Eye (tissue), 1 donor: ENCODE results near the gene RDX.
"Not testable (repeated sequence)": the region's sequence is repeated elsewhere in the genome, so short reads cannot be mapped to it uniquely, and the experiment has no call there.

Experiments used
- DNase-seq: peaks from one replicate; pipeline ENCODE4 v3.0.0-alpha.2; 2015

Gene RDX

DNA sequence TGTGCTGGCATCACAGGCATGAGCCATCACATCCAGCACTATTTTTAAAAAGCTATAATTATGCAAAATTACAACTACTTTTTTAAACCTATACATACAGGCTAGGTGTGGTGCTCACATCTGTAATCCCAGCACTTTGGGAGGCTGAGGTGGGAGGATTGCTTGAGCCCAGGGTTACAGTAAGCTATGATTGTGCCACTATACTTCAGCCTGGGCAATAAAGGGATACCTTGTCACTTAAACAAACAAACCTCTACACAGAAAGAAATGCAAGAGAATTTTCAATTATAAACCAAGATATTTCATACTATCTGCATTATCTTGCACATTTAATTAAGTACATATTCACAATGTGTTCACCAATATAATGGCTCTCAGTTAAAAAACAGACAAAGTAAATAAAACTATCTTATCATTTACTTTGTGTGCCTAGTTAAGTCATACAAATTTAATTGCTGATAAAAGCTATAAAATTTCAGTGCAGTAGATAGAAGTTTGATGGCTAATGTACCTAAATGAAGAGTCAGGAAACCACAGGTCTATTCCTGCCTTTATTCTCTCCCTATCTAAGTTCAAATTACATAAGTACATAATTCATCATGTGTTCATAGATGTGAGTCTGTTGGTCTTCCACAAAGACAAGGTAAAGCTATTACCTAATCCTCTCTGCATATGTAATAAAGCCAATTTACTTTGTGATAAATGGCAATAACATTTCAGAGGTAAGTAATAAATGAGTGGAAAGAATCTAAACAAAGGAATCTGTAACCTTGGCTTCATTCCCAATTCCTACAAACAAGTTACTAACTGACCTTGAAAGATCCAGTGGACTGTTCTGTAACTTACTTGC is 9.0 kb upstream of the RDX start:
- no peak for DNase-seq

DNA sequence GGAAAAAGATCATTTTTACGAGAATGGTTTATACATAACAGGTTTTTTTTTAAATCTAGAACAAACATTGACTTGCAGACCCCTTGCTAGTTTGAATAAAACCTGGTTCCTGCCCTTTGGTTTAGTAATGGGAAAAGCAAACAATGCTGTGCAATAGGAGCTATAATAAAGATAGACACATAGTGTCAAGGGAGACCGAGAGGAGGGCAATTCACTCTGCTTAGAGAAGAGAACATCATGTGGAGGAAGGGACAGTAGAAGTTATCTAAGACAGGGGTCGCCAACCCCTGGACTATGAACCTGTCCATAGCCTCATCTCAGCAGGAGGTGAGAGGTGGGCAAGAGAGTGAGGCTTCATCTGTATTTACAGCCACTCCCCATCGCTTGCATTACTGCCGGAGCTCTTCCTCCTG is 7.0 kb upstream of the RDX start:
- DNase-seq, result no peak

DNA sequence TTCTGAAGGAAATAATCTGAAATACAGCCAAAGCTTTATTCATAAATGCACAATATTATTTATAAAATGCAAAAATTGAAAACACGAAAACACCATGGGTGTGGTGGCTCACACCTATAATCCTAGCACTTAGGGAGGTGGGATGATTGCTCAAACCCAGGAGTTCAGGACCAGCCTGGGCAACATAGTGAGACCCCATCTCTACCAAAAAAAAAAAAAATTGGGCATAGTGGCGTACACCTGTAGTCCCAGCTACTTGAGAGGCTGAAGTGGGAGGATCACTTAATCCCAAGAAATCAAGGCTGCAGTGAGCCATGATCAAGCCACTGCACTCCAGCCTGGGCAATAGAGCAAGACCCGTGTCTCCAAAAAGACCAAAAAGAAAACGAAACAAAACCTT is 5.2 kb upstream of the RDX start:
- no peak for DNase-seq

DNA sequence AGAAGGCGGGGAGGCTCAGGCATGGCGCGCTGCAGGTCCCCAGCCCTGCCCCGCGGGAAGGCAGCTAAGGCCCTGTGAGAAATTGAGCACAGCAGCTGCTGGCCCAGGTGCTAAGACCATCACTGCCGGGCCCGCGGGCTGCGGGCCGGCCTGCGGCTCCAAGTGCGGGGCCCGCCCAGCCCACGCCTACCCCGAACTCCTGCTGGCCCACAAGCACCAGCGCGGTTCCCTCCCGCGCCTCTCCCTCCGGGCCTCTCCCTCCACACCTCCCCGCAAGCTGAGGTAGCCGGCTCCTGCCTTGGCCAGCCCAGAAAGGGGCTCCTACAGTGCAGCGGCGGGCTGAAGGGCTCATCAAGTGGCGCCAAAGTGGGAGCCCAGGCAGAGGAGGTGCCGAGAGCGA is 4.6 kb upstream of the RDX start:
- DNase-seq, result no peak

DNA sequence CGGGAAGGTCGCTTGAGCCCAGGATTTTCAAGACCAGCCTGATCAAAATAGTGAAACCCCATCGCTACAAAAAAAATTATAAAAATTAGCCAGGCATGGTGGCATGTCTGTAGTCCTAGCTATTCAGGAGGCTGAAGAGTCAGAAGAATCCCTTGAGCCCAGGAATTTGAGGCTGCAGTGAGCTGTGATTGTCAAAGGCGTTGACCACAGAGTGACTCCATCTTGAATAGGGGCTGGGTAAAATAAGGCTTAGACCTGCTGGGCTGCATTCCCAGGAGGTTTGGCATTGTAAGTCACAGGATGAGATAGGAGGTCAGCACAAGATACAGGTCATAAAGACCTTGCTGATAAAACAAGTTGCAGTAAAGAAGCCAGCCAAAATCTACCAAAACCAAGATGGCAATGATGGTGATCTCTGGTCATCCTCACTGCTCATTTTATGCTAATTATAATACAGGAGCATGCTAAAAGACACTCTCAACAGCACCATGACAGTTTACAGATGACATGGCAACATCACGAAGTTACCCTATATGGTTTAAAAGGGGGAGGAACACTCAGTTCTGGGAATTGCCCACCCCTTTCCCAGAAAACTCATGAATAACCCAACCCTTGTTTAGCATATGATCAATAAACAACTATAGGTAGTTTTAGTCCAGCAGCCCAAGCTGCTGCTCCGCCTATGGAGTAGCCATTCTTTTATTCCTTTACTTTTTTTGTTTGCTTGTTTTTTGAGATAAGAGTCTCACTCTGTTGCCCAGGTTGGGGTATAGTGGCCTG is 2.8 kb upstream of the RDX start:
- no peak for DNase-seq

DNA sequence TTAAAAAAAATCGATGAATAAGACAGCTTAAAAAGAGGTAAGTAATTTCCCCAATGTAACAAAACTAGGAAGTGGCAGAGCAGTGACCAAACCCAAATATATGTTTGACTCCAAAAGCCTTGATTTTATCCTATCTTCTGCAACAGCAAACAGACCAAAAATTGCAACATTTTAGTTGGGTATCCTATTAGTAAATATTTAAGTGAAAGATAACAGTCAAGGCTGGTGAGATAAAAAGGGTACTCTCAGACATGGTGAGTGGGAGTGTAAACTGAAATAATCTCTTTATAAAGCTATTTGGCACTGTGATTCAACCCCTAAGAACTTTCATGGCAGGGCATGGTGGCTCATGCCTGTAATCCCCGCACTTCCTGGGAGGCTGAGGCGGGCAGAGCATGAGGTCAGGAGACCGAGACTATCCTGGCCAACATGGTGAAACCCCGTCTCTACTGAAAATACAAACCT is 1.9 kb upstream of the RDX start:
- no peak for DNase-seq

DNA sequence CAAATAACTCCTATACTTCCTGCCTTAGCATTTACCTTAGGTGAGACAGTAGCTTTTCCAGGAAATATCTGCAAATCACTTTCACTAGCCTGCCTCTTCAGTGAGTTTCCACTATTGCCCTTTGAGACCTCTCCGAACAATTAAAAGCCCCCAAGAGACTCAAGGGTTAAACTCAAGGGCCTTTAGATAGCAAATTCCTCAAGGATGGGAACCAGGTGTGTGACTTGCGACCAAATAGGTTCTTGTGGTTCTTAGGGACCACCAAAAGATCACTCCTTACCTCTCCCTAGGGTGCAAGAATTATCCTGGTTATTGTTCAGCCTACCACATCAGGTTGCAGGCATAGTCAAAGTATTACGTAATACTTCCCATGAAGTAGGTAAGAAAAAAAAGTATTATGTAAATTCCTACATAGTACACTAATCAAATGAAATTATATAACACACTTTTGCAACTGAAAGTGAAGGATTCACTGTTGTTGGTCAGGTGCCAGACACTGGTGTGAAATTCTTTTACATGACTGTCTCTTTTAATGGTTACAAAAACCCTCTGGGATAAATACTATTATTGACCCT is 1.4 kb upstream of the RDX start:
- DNase-seq, result no peak

DNA sequence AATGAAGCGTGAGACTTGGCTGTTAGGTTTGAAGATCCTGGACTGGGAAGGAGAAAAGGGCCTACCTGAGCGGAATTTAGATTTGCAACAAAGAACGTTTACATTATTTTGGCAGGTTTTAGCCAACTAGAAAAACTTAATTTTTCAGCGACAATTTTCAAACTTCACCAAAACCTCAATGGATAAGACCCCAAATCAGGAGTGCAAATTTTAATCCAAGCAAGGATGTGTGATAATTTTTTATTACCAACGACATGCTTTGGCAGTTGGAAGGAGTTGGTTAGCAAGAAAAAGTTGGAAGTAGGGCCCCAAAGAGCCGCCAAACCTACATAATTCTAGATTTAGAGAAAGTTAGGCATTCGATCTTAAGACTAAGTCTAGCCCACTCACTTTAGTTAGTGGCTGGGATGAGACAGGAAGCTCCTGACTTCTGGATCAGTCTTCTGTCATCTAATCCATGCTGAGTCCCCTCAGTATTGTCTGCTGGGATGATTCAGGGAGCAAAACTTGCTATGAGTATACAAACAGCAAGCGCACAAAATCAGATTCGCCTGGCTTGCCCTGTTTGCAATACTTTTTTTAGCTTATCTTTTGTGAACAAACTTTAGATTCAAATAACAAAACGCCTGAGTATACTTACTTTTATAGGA is 787 bp upstream of the RDX start:
- no peak for DNase-seq

DNA sequence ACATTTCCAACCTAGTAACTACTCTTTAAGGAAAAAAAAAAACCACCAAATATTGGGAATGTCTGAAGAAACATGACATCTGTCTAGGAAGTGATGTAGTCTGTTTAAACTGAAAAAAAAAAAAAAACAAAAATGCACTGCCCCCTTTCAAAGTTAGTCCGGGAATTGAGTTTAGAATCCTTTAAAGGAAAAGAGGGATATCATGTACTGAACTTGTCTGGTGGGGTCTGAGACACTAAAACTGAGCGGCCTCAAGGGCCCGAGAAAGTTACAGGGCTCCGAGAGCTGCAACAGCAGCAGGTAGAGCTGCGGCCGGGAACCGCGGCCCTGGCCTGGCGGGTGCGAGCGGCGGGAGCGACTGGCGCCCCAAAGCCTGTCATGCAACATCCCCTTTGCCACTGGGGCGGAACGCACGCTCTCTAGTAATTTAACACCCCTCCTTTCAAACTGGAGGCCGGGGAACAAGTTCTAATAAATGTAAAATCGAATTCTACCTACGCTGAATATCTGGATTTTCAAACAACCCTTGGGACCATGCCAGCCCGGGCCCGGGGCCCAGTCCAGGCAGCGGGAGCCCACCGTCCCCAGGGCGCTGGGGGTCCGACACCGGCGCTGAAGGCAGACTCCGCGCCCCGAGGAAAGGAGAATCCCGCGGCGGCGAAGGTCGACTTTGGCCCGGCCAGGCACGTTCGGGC is 736 bp downstream of the RDX start:
- peak; percentile 90 for DNase-seq

DNA sequence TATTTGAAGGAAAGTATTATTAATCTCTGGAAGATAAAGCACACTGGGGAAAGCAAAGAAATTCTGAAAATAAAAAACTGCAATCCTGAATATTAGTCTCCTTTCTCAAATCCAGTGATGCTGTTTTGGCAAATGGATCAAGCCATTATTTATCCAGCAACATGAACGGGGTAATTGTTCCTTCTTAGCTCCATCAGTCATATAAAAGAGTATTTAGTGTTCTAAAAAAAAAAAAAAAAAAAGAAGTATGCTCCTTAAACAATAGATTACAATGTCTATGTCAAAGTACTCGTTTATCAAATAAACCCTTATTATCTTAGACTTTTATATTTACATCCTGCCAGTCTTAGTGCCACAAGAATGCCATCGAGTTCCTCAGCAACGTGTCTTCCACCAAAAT is 1.3 kb downstream of the RDX start:
- no peak for DNase-seq

DNA sequence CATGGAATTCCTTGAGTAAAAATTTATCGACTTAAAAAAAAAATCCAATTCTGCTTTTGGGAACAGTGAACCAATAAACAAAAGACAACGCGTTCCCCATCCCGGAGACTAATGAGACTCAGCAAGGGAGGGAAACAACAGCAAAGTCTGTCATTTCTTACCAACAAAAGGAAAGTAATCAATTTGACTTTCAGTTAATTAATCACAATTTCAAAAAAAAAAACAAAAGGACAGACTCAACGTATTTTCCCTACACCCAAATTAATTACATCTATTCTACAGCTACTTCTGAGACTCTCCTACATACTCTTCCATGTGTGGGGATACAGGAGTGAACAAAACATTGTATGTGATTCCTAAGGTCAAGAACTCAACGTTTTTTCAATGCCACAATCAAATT is 1.9 kb downstream of the RDX start:
- DNase-seq, result peak; percentile 42

DNA sequence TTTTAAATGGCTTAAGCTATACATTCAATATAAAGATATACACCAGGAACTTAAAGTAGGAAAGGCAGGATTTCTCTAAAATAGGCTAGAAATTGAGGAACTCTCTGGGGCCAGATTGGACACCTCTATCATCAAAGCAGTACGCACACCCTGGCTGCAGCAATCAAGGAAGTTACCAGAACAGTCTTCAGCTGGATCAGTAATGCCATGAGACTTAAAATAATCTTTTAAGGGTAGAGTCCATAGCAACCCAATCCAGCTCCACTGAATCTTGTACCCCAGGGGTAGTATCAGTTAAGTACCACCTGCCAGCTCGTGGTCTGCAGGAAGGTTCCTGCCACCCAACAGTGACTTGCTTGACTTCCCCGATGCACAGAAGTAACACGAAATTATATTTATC is 3.0 kb downstream of the RDX start:
- no peak for DNase-seq

DNA sequence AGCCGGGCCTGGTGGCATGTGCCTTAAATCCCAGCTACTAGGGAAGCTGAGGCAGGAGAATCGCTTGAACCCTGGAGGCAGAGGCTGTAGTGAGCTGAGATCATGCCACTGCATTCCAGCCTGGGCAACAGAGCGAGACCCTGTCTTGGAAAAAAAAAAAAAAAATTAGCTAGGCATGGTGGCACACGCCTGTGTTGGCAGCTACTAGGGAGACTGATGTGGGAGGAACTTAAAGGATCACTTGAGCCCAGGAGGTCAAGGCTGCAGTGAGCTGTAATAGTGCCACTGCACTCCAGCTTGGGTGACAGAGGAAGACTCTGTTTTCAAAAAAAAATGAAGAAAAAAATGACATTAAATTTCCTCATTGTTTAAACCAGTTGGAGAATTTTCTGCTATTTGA is 4.3 kb downstream of the RDX start:
- DNase-seq, result not testable (repeated sequence)

DNA sequence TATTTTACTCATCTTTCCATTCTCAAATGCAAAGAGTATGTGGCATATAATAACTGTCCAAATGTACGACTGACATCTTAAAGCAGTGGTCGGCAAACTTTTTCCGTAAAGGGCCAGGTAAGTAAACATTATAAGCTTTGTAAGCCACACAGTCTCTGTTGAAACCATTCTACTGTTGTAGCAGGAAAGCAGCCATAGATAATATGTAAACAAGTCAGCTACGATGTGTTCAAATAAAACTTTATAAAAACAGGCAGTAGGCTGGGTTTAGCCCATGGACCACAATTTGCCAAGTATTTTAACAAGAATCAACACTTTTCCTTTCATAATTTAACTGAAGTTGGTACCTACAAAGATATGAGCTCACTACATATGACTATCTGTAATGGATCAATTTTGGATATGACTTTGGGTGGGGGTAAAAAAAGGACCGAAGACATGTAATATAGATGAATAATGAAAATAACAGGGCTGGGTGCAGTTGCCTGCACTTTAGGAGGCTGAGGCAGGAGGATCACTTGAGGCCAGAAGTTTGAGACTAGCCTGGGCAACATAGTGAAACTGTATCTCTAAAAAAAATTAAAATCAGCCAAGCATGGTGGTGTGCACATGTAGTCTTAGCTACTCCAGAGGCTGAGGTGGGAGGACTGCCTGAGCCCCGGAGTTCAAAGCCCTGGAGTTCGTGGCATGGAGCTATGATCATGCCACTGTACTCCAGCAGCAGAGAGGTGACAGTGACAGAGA is 5.7 kb downstream of the RDX start:
- no peak for DNase-seq

DNA sequence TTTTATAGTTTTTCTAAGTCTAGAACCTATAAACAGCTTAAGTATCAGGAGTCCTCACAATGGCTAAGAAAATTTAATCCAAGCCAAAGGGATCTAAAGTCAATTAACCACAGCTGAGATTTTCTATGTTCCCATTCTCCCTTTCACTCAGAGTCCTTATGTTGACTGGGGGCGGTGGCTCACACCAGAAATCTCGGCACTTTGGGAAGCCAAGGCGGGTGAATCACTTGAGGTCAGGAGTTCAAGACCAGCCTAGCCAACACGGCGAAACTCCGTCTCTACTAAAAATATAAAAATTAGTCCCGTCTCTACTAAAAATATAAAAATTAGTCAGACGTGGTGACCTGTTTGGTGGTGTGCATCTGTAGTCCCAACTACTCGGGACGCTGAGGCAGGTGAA is 6.9 kb downstream of the RDX start:
- DNase-seq, result no peak

DNA sequence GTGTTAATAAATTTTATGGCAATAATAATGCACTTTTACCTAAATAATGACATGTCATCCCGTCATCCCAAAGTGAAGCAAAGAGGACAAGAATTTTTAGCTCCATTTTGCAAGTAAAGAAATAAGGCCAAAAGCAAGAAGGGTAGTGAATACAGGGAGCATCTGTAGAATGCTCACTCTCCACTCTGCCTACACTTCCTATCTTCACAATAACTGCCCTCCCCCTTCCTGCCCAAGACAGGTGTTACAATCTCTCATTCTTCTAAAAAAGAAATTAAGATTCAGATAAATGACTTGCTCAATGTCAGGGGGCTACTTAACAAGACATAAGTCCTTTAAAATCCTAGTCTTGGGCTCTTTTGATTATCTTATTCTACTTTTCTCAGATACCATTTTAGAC is 8.9 kb downstream of the RDX start:
- no peak for DNase-seq

DNA sequence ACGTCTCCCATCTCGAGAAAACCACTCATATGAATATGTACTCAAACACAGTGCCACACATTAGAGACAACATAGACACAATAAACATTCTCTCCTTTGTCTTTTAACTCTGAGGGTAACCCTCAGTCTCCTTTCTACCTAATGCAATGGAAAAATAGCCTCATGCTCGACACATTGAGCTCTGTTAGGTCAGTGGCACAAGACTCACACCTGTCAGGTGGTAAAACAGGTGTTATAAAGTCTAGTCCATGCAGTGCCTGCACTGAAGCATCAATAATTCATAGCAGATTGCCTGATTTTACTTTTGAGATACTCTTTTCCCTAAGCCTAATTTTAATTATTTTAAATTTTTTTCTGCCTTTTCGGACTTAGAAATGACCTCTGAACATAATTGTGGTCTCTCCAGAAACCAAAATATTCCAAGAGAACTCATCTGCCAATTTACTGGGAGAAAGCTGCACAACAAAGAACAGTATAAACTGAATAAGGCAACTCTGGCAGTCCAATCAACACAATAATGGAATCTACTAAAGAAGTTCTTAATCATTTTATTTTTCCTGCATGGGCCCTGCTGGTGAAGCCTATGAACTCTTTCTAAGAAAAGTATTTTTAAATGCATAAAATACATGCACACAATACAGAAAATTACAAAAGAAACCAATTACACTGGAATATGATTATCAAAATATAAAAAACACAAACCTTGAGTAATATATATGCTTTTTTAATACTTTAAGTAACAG is 9.9 kb downstream of the RDX start:
- DNase-seq, result no peak

DNA sequence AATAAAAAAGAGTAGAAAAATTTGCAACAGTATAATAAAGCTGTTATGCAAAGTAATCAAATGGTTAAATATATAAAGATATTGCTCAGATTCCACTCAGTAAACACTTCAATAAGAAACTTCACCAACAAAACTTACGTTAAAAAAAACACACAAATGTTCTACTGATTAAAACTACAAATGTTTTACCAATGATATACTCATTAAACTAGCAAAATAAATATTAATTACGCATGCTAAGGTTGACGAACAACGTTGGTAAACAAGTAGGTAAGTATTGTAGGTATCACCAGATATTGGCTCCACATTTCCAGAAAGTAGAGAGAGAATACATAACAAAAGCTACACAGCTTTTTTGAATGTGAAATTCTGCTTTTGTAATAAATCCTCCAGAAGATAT is 12.6 kb downstream of the RDX start:
- no peak for DNase-seq

DNA sequence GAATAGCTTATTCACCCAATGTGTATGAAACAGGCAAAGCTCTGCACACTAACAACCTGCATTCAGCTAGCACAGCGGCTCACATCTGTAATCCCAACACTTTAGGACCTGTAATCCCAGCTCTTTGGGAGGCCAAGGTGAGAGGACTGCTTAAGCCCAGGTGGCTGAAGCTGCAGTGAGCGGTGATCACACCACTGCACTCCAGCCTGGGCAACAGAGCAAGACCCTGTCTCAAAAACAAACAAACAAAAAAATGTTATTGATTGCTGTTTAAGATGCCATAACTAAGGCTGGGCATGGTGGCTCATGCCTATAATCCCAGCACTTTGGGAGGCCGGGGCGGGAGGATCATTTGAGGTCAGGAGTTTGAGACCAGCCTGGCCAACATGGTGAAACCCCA is 15.8 kb downstream of the RDX start:
- not testable (repeated sequence) for DNase-seq

DNA sequence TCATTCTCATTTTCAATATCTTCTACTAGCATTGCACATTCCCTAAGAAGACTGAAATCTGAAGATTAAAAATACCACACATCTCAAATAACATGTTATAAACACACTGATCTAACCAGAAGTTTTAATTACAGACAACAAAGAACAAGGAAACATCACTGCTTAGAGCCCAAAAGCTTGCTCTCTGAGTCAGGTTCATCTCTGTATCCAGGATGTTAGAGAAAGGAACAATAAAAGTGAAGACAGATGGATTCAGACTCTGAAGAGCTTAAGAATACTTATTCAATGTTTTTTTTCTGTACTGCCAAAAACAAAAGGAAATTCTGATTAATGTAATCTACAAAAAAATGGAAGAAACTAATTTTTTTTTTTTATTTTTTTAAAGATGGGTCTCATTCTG is 16.5 kb downstream of the RDX start:
- no peak for DNase-seq

DNA sequence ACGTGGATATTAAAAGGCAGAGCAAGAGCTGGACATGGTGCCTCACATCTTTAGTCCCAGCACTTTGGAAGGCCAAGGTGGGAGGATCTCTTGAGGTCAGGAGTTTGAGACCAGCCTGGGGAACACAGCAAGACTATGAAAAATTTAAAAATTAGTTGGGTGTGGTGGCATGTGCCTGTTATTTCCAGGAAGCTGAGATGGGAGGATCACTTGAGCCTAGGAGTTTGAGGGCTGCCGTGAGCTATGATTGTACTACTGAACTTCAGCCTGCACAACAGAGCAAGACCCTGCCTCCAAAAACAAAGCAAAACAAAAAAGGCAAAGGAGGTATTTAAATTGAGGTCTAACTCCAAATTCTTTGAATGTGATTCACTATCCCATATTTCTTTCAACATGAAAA is 23.5 kb downstream of the RDX start:
- DNase-seq, result no peak
